IMR-90 (cell line): Measurements from ENCODE around the gene KCTD16. TPM values are rescaled to one million over a fixed set of nuclear protein-coding genes. Genes with fewer than 3 reads are reported as not detected.

ENCODE experiments used
- ATAC-seq: fragments of 200-7000 bp; cut with Tn5 transposase; 2 replicates; pipeline ENCODE4 v1.9.1; 2020; ENCODE audit warnings: low read depth, mild to moderate bottlenecking, moderate library complexity
- BruUV-seq: library from RNA; stranded (reverse); fragments of 400-500 nt; replicated peaks from 2 replicates; lab custom pipeline; 2021; lab: Mats Ljungman, UMichigan
- CTCF ChIA-PET: fragments of 300-600 bp; formaldehyde crosslinking; extraction: SDS; loops from one replicate; lab custom pipeline; 2021; ENCODE audit warnings: antibody characterized with exemption; lab: Yijun Ruan, JAX
- POLR2A ChIA-PET: fragments of 300-600 bp; sonication (Branson Sonifier 250); formaldehyde crosslinking; loops from one replicate; lab custom pipeline; 2022; ENCODE audit warnings: antibody characterized with exemption; ENCODE audit not compliant: unreplicated experiment; lab: Charles Lee
- DNase-seq: peaks from one replicate; pipeline ENCODE4 v3.0.0; 2013
- H2AFZ ChIP-seq: replicated peaks from 2 replicates; pipeline ENCODE3; 2013; ENCODE audit warnings: low read length, mild to moderate bottlenecking; ENCODE audit not compliant: poor library complexity
- H2AK5ac ChIP-seq: 2 replicates; pipeline ENCODE4 v1.6.1; 2013; ENCODE audit warnings: low read depth, low read length, inconsistent platforms
- H2AK9ac ChIP-seq: replicated peaks from 2 replicates; pipeline ENCODE3; 2013; ENCODE audit warnings: mild to moderate bottlenecking, low read depth, low read length, moderate library complexity; ENCODE audit not compliant: poor library complexity
- H2BK120ac ChIP-seq: 2 replicates; pipeline ENCODE4 v1.6.1; 2013; ENCODE audit warnings: low read depth, low read length, inconsistent platforms
- H2BK15ac ChIP-seq: 3 replicates; pipeline ENCODE4 v1.6.1; 2013; ENCODE audit warnings: low read depth, low read length, inconsistent platforms
- H2BK20ac ChIP-seq: 2 replicates; pipeline ENCODE4 v1.6.1; 2013; ENCODE audit warnings: low read depth, mild to moderate bottlenecking, inconsistent platforms, low read length, moderate library complexity
- H2BK5ac ChIP-seq: 2 replicates; pipeline ENCODE4 v1.6.1; 2013; ENCODE audit warnings: mild to moderate bottlenecking, low read depth, low read length, inconsistent platforms; ENCODE audit not compliant: poor library complexity, severe bottlenecking
- H3K14ac ChIP-seq: replicated peaks from 2 replicates; pipeline ENCODE4 v1.6.1; 2013; ENCODE audit warnings: low read depth, low read length, inconsistent platforms
- H3K18ac ChIP-seq: 2 replicates; pipeline ENCODE4 v1.6.1; 2013; ENCODE audit warnings: low read depth, low read length, control low read depth
- H3K23ac ChIP-seq: 2 replicates; pipeline ENCODE4 v1.6.1; 2013; ENCODE audit warnings: low read depth, low read length, inconsistent platforms
- H3K27ac ChIP-seq: 2 replicates; pipeline ENCODE4 v1.5.1; 2013; ENCODE audit warnings: mild to moderate bottlenecking, control low read depth, low read length; ENCODE audit not compliant: insufficient read depth
- H3K27me3 ChIP-seq: 2 replicates; pipeline ENCODE4 v1.6.1; 2013; ENCODE audit warnings: low read length; ENCODE audit not compliant: control insufficient read depth, insufficient read depth
- H3K36me3 ChIP-seq: 2 replicates; pipeline ENCODE4 v1.6.1; 2013; ENCODE audit warnings: low read length, mixed read lengths; ENCODE audit not compliant: control insufficient read depth, insufficient read depth
- H3K4ac ChIP-seq: 2 replicates; pipeline ENCODE4 v1.6.1; 2013; ENCODE audit warnings: low read depth, low read length, inconsistent platforms
- H3K4me1 ChIP-seq: 2 replicates; pipeline ENCODE4 v1.6.1; 2013; ENCODE audit warnings: low read length, mixed read lengths; ENCODE audit not compliant: control insufficient read depth, insufficient read depth
- H3K4me2 ChIP-seq: 2 replicates; pipeline ENCODE4 v1.6.1; 2013; ENCODE audit warnings: low read depth, mild to moderate bottlenecking, control low read depth, low read length, moderate library complexity
- H3K4me3 ChIP-seq: 2 replicates; pipeline ENCODE4 v1.5.1; 2013; ENCODE audit warnings: low read depth, mild to moderate bottlenecking, control low read depth, low read length, moderate library complexity; ENCODE audit not compliant: insufficient read depth
- H3K56ac ChIP-seq: 2 replicates; pipeline ENCODE4 v1.6.1; 2013; ENCODE audit warnings: low read length, inconsistent platforms; ENCODE audit not compliant: insufficient read depth; ENCODE audit errors: extremely low read depth
- H3K79me1 ChIP-seq, 2 experiments: 2 replicates each; pipeline ENCODE4 v1.6.1; 2013; ENCODE audit warnings: low read length in 2 of 2, inconsistent platforms in 1 of 2, low read depth in 1 of 2
- H3K9ac ChIP-seq: 2 replicates; pipeline ENCODE4 v1.6.1; 2013; ENCODE audit warnings: low read depth, low read length, control low read depth
- H3K9me1 ChIP-seq: 2 replicates; pipeline ENCODE4 v1.6.1; 2013; ENCODE audit warnings: low read length, inconsistent platforms; ENCODE audit not compliant: insufficient read depth
- H3K9me3 ChIP-seq: 2 replicates; pipeline ENCODE4 v1.6.1; 2013; ENCODE audit warnings: low read length; ENCODE audit not compliant: control insufficient read depth, insufficient read depth
- H4K20me1 ChIP-seq: 2 replicates; pipeline ENCODE4 v1.6.1; 2013; ENCODE audit warnings: low read length, inconsistent platforms; ENCODE audit not compliant: insufficient read depth
- H4K5ac ChIP-seq: 2 replicates; pipeline ENCODE4 v1.6.1; 2013; ENCODE audit warnings: mild to moderate bottlenecking, low read depth, low read length, control low read depth
- H4K8ac ChIP-seq, 2 experiments: 2 replicates each; pipeline ENCODE4 v1.6.1; 2013; ENCODE audit warnings: low read depth in 2 of 2, low read length in 2 of 2, control low read depth in 1 of 2, inconsistent platforms in 1 of 2
- H4K91ac ChIP-seq: 2 replicates; pipeline ENCODE4 v1.6.1; 2013; ENCODE audit warnings: low read depth, low read length, inconsistent platforms; ENCODE audit not compliant: insufficient read depth
- BHLHE40 ChIP-seq: fragments of 150-350 bp; IDR thresholded peaks from 2 replicates; pipeline ENCODE4 v1.6.1; 2016; ENCODE audit warnings: mild to moderate bottlenecking, low read depth, low read length
- CEBPB ChIP-seq: IDR thresholded peaks from 2 replicates; pipeline ENCODE4 v1.6.1; 2012; ENCODE audit warnings: low read depth, low read length, improper control_type of control experiment
- CHD1 ChIP-seq: IDR thresholded peaks from 2 replicates; pipeline ENCODE4 v1.6.1; 2012; ENCODE audit warnings: low read depth, low read length, improper control_type of control experiment
- FOS ChIP-seq: fragments of 150-350 bp; IDR thresholded peaks from 2 replicates; pipeline ENCODE4 v1.6.1; 2016; ENCODE audit warnings: low read depth, low read length
- MAFK ChIP-seq: IDR thresholded peaks from 2 replicates; pipeline ENCODE4 v1.6.1; 2012; ENCODE audit warnings: low read depth, low read length, improper control_type of control experiment
- MAZ ChIP-seq: IDR thresholded peaks from 2 replicates; pipeline ENCODE4 v1.6.1; 2012; ENCODE audit warnings: low read depth, mild to moderate bottlenecking, low read length, improper control_type of control experiment, moderate library complexity, borderline replicate concordance
- MXI1 ChIP-seq: IDR thresholded peaks from 2 replicates; pipeline ENCODE4 v1.6.1; 2012; ENCODE audit warnings: low read depth, mild to moderate bottlenecking, low read length, moderate library complexity, borderline replicate concordance
- POLR2A ChIP-seq: IDR thresholded peaks from 2 replicates; pipeline ENCODE4 v1.6.1; 2012; ENCODE audit warnings: mild to moderate bottlenecking, low read depth, low read length
- RAD21 ChIP-seq: IDR thresholded peaks from 2 replicates; pipeline ENCODE4 v1.6.1; 2012; ENCODE audit warnings: low read length, improper control_type of control experiment
- RCOR1 ChIP-seq: IDR thresholded peaks from 2 replicates; pipeline ENCODE4 v1.6.1; 2012; ENCODE audit warnings: mild to moderate bottlenecking, low read length, improper control_type of control experiment; ENCODE audit not compliant: insufficient replicate concordance
- SMC3 ChIP-seq: fragments of 150-350 bp; IDR thresholded peaks from 2 replicates; pipeline ENCODE4 v1.6.1; 2016; ENCODE audit warnings: low read depth, mild to moderate bottlenecking, antibody characterized with exemption, low read length, moderate library complexity
- WGBS, 2 experiments: methylation state at CpG; one replicate each; pipeline versions ENCODE4 v1.1.5 to v1.1.7; 2013; ENCODE audit warnings: missing lambda C conversion rate in 2 of 2; ENCODE audit not compliant: insufficient read length in 1 of 2; ENCODE audit errors: extremely low coverage in 2 of 2; 5-methylcytosine and 5-hydroxymethylcytosine counted together
- dilution Hi-C: fragments of 300-500 bp; cut with HindIII; formaldehyde crosslinking; loops from one replicate; pipeline ENCODE4 v1.14.3; 2018; ENCODE audit warnings: low sequenced_read_pairs; ENCODE audit not compliant: unreplicated experiment
- in situ Hi-C: fragments of 300-500 bp; cut with MboI; formaldehyde crosslinking; loops from 3 replicates; pipeline ENCODE4 v1.14.3; 2019; ENCODE audit warnings: low sequenced_read_pairs, inconsistent platforms, mixed read lengths
- intact Hi-C: fragments of 100-400 bp; cut with micrococcal nuclease; formaldehyde crosslinking; loops from 2 replicates; pipeline ENCODE4 v1.10.0; 2022
- polyA plus RNA-seq, 3 experiments: library from polyadenylated mRNA; depleted of rRNA; stranded (reverse); fragments of >200 nt; gene quantifications; 2 replicates each; pipeline ENCODE4 v1.2.3, GENCODE V29; 2012; ENCODE audit warnings: low replicate concordance in 1 of 3
- total RNA-seq: library from RNA; depleted of rRNA; stranded (reverse); fragments of >200 nt; gene quantifications from 2 replicates; pipeline ENCODE4 v1.2.3, GENCODE V29; 2012
- TF ChIP-seq, protein P1 (sequence below): conservative IDR thresholded peaks from 2 replicates; pipeline ENCODE4 v1.5.1; 2012; ENCODE audit warnings: mild to moderate bottlenecking, low read depth, low read length, improper control_type of control experiment
- TF ChIP-seq, protein P2 (sequence below): fragments of 150-350 bp; IDR thresholded peaks from 2 replicates; pipeline ENCODE4 v1.6.1; 2016; ENCODE audit warnings: low read depth, mild to moderate bottlenecking, low read length, moderate library complexity, borderline replicate concordance

Gene KCTD16
- total and polyA plus RNA-seq, 2 of the 4 experiments (the other 2 are of a cell fraction) = 0.43 to 1.1 TPM

GRCh38 chr5:144318460-144318859 is 147.8 kb downstream of the KCTD16 start:
- Histone ChIP-seq H2AK5ac (no peak overlapping the region), H3K56ac (no peak overlapping the region), H3K36me3 (no peaks in the 10 kb centered on the region), H3K4me3 (no peak overlapping the region), H3K9me3 (no peaks in the 10 kb centered on the region), H2AK9ac (no peak overlapping the region), H4K5ac (no peak overlapping the region), H3K23ac (no peak overlapping the region), H3K4me1 (no peaks in the 10 kb centered on the region), H3K9ac (no peak overlapping the region), H3K27ac (no peak overlapping the region), H3K79me1 (no peaks in the 10 kb centered on the region), H3K4ac (no peak overlapping the region), H4K20me1 (no peaks in the 10 kb centered on the region), H2BK20ac (no peak overlapping the region), H3K9me1 (no peaks in the 10 kb centered on the region), H2BK5ac (no peak overlapping the region), H4K91ac (no peak overlapping the region), H3K27me3 (no peaks in the 10 kb centered on the region), H3K4me2 (no peak overlapping the region), H4K8ac (no peak overlapping the region), H2BK120ac (no peak overlapping the region), H3K18ac (no peak overlapping the region), H2AFZ (no peak overlapping the region), H2BK15ac (no peak overlapping the region), H3K14ac (no peak overlapping the region)
- 54% methylated on average over 3 of the region's 4 CpGs; no CpG with 5 or more reads in 1 of the 2 experiments for WGBS, 2 experiments
- no TSS peak for BruUV-seq
- POLR2A ChIA-PET = no interaction called here
- dilution Hi-C loops (no loop called here), intact Hi-C loops (no loop called here), in situ Hi-C loops (no loop called here)
- CTCF ChIA-PET = no interaction called here
- no peak for ATAC-seq
- DNase-seq = no peak
- TF ChIP-seq RAD21 = no peak
- TF ChIP-seq POLR2A = no peak
- TF ChIP-seq, protein P1, sequence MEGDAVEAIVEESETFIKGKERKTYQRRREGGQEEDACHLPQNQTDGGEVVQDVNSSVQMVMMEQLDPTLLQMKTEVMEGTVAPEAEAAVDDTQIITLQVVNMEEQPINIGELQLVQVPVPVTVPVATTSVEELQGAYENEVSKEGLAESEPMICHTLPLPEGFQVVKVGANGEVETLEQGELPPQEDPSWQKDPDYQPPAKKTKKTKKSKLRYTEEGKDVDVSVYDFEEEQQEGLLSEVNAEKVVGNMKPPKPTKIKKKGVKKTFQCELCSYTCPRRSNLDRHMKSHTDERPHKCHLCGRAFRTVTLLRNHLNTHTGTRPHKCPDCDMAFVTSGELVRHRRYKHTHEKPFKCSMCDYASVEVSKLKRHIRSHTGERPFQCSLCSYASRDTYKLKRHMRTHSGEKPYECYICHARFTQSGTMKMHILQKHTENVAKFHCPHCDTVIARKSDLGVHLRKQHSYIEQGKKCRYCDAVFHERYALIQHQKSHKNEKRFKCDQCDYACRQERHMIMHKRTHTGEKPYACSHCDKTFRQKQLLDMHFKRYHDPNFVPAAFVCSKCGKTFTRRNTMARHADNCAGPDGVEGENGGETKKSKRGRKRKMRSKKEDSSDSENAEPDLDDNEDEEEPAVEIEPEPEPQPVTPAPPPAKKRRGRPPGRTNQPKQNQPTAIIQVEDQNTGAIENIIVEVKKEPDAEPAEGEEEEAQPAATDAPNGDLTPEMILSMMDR = no peak
- TF ChIP-seq CHD1 = no peak
- no peak for TF ChIP-seq MAFK
- TF ChIP-seq RCOR1 = no peak
- TF ChIP-seq SMC3 = no peak
- TF ChIP-seq FOS = no peak
- TF ChIP-seq, protein P2, sequence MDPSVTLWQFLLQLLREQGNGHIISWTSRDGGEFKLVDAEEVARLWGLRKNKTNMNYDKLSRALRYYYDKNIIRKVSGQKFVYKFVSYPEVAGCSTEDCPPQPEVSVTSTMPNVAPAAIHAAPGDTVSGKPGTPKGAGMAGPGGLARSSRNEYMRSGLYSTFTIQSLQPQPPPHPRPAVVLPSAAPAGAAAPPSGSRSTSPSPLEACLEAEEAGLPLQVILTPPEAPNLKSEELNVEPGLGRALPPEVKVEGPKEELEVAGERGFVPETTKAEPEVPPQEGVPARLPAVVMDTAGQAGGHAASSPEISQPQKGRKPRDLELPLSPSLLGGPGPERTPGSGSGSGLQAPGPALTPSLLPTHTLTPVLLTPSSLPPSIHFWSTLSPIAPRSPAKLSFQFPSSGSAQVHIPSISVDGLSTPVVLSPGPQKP = no peak
- no peak for TF ChIP-seq BHLHE40
- no peak for TF ChIP-seq MAZ
- TF ChIP-seq CEBPB = no peak
- TF ChIP-seq MXI1 = no peak
